ENCODE results near the gene IER5. TPM values are rescaled to one million over a fixed set of nuclear protein-coding genes. Genes with fewer than 3 reads are reported as not detected.
"Not testable (repeated sequence)": the region's sequence is repeated elsewhere in the genome, so short reads cannot be mapped to it uniquely, and the experiment has no call there.

IER5 gene
- polyA plus RNA-seq, 1 donor from 2014 or later = 8.4 TPM

- no peak for TF ChIP-seq REST (IDR thresholded peaks at IDR 0.05; ENCODE audit: borderline replicate concordance)
- no peak for TF ChIP-seq POLR2AphosphoS5 (IDR thresholded peaks at IDR 0.05)
- TF ChIP-seq RAD21 (conservative IDR thresholded peaks at IDR 0.05) = no peak
- no peak for TF ChIP-seq EP300 (conservative IDR thresholded peaks at IDR 0.05; ENCODE audit: poor library complexity, severe bottlenecking)
These were observed 26.8 kb downstream of the IER5 start (continued) for GRCh38 chr1:181115368-181115684.

GRCh38 chr1:181115971-181116370 is 27.5 kb downstream of the IER5 start:
- H3K27ac ChIP-seq (ENCODE audit: low read length); H3K79me2 ChIP-seq (replicated peaks; ENCODE audit: insufficient read depth, low read length); H3K9ac ChIP-seq (ENCODE audit: low read length); H2AFZ ChIP-seq (ENCODE audit: low read depth, low read length); H3K9me2 ChIP-seq (ENCODE audit: insufficient read depth, low read length); H3K9me3 ChIP-seq (ENCODE audit: low read length); H3K4me3 ChIP-seq (ENCODE audit: low read length); H3K4me2 ChIP-seq (ENCODE audit: low read length); H4K20me1 ChIP-seq (ENCODE audit: insufficient read depth); H3F3A ChIP-seq (ENCODE audit: insufficient read depth, low read length, poor library complexity, severe bottlenecking); H3K36me3 ChIP-seq (ENCODE audit: insufficient read depth, low read length); H3K27me3 ChIP-seq (ENCODE audit: insufficient read depth, low read depth, low read length): not testable (repeated sequence)

GRCh38 chr1:181116819-181117390 is 28.4 kb downstream of the IER5 start:
- no peaks in the 10 kb centered on the region for H4K20me1 ChIP-seq (ENCODE audit: insufficient read depth)
- no peak overlapping the region for H3K9ac ChIP-seq (ENCODE audit: low read length)
- H3K27me3 ChIP-seq (ENCODE audit: insufficient read depth, low read depth, low read length) = no peaks in the 10 kb centered on the region
- H3K79me2 ChIP-seq (replicated peaks; ENCODE audit: insufficient read depth, low read length) = no peaks in the 10 kb centered on the region
- no peak overlapping the region for H2AFZ ChIP-seq (ENCODE audit: low read depth, low read length)
- H3F3A ChIP-seq (ENCODE audit: insufficient read depth, low read length, poor library complexity, severe bottlenecking) = peaks cover 8% of the 10 kb centered on the region
- no peaks in the 10 kb centered on the region for H3K9me3 ChIP-seq (ENCODE audit: low read length)
- H3K27ac ChIP-seq (ENCODE audit: low read length) = peak overlapping the region; percentile 66
- peak overlapping the region; percentile 43 for H3K4me3 ChIP-seq (ENCODE audit: low read length)
- H3K4me2 ChIP-seq (ENCODE audit: low read length) = no peak overlapping the region
- no peaks in the 10 kb centered on the region for H3K9me2 ChIP-seq (ENCODE audit: insufficient read depth, low read length)
- H3K36me3 ChIP-seq (ENCODE audit: insufficient read depth, low read length) = no peaks in the 10 kb centered on the region
- TF ChIP-seq RAD21 (conservative IDR thresholded peaks at IDR 0.05) (no peak), TAF1 (IDR thresholded peaks at IDR 0.05; ENCODE audit: low read depth) (no peak), EZH2 (IDR thresholded peaks at IDR 0.05; ENCODE audit: borderline replicate concordance, insufficient read depth, low read length, poor library complexity, severe bottlenecking) (no peak), MXI1 (conservative IDR thresholded peaks at IDR 0.05; ENCODE audit: poor library complexity, severe bottlenecking) (no peak), POLR2AphosphoS5 (IDR thresholded peaks at IDR 0.05) (no peak), EP300 (conservative IDR thresholded peaks at IDR 0.05; ENCODE audit: poor library complexity, severe bottlenecking) (no peak), CTCF (IDR thresholded peaks at IDR 0.05; ENCODE audit: poor library complexity, severe bottlenecking) (no peak), SMC3 (conservative IDR thresholded peaks at IDR 0.05; ENCODE audit: poor library complexity) (no peak), REST (IDR thresholded peaks at IDR 0.05; ENCODE audit: borderline replicate concordance) (no peak)
